Endothelial cell of umbilical vein (primary cell): ENCODE results near the gene ACAD10. TPM values are rescaled to one million over a fixed set of nuclear protein-coding genes. Genes with fewer than 3 reads are reported as not detected.

Source experiments
- BruUV-seq: library from RNA; stranded (reverse); fragments of 400-500 nt; replicated peaks from 2 replicates; lab custom pipeline; 2021; lab: Mats Ljungman, UMichigan
- CTCF ChIA-PET: fragments of 300-600, 350-600 bp; sonication (Branson Sonifier 250); formaldehyde crosslinking; loops from one replicate; lab custom pipeline; 2021; ENCODE audit warnings: antibody characterized with exemption, inconsistent platforms; lab: Charles Lee
- POLR2A ChIA-PET: fragments of 300-600, 350-600 bp; sonication (Branson Sonifier 250); formaldehyde crosslinking; loops from one replicate; lab custom pipeline; 2021; ENCODE audit warnings: antibody characterized with exemption, inconsistent platforms; lab: Charles Lee
- DNase-seq: peaks from one replicate; pipeline ENCODE4 v3.0.0-alpha.2; 2011; ENCODE audit warnings: low read depth, low spot score
- FAIRE-seq: peaks from 2 replicates; lab custom pipeline; 2011; peaks lifted over from hg19 to GRCh38; lab: Jason Lieb, UNC
- H2AFZ ChIP-seq: 2 replicates; pipeline ENCODE4 v1.6.0; 2012; ENCODE audit warnings: low read depth, low read length, control low read depth, inconsistent platforms
- H3K27ac ChIP-seq: 2 replicates; pipeline ENCODE4 v1.5.1; 2011; ENCODE audit warnings: low read depth, mild to moderate bottlenecking, control low read depth, low read length, moderate library complexity; ENCODE audit not compliant: insufficient read depth
- H3K27me3 ChIP-seq, 2 experiments: 2 replicates each; pipeline versions ENCODE4 v1.6.0 to v1.6.1; 2011; ENCODE audit warnings: low read length in 2 of 2, mixed read lengths in 1 of 2; ENCODE audit not compliant: control insufficient read depth in 2 of 2, insufficient read depth in 2 of 2
- H3K36me3 ChIP-seq, 2 experiments: 2 replicates in 1 of 2; 3 replicates in 1 of 2; pipeline ENCODE4 v1.5.1; 2011; ENCODE audit warnings: low read length in 2 of 2, mild to moderate bottlenecking in 1 of 2, moderate library complexity in 1 of 2; ENCODE audit not compliant: control insufficient read depth in 2 of 2, insufficient read depth in 2 of 2; ENCODE audit errors: extremely low read depth in 1 of 2
- H3K4me1 ChIP-seq: 3 replicates; pipeline ENCODE4 v1.5.1; 2011; ENCODE audit warnings: mild to moderate bottlenecking, low read length; ENCODE audit not compliant: control insufficient read depth, insufficient read depth; ENCODE audit errors: extremely low read depth
- H3K4me2 ChIP-seq: 2 replicates; pipeline ENCODE4 v1.6.1; 2011; ENCODE audit warnings: low read length, control low read depth, mixed read lengths; ENCODE audit not compliant: insufficient read depth
- H3K4me3 ChIP-seq, 3 experiments: fragments of 200-600 bp in 1 of 3; sonication (generic), shearing (Covaris generic) in 1 of 3; replicated peaks in 1 of 3; 2 replicates each; pipeline ENCODE4 v1.5.1; 2011 to 2016; ENCODE audit warnings: control low read depth in 3 of 3, low read length in 3 of 3, mild to moderate bottlenecking in 2 of 3, inconsistent platforms in 1 of 3, low read depth in 1 of 3, moderate library complexity in 1 of 3; ENCODE audit not compliant: insufficient read depth in 1 of 3
- H3K79me2 ChIP-seq: 2 replicates; pipeline ENCODE4 v1.6.0; 2012; ENCODE audit warnings: low read length, inconsistent platforms; ENCODE audit not compliant: control insufficient read depth, insufficient read depth
- H3K9ac ChIP-seq: replicated peaks from 2 replicates; pipeline ENCODE3; 2011; ENCODE audit warnings: low read length, control low read depth; ENCODE audit not compliant: insufficient read depth; ENCODE audit errors: extremely low read depth
- H3K9me1 ChIP-seq: replicated peaks from 3 replicates; pipeline ENCODE4 v1.6.0; 2011; ENCODE audit warnings: mild to moderate bottlenecking, low read length; ENCODE audit not compliant: control insufficient read depth, insufficient read depth; ENCODE audit errors: extremely low read depth
- H3K9me3 ChIP-seq: replicated peaks from 2 replicates; pipeline ENCODE4 v1.5.1; 2012; ENCODE audit warnings: low read length, inconsistent platforms; ENCODE audit not compliant: control insufficient read depth, insufficient read depth
- H4K20me1 ChIP-seq: replicated peaks from 2 replicates; pipeline ENCODE3; 2011; ENCODE audit warnings: mild to moderate bottlenecking, low read length; ENCODE audit not compliant: control insufficient read depth, insufficient read depth; ENCODE audit errors: extremely low read depth
- CTCF ChIP-seq, 2 donors: IDR thresholded peaks; 1 replicate in 1 of 2; 2 replicates in 1 of 2; pipeline ENCODE4 v1.5.1; 2011; ENCODE audit warnings: low read length in 2 of 2, mild to moderate bottlenecking in 2 of 2, moderate library complexity in 2 of 2, control low read depth in 1 of 2, inconsistent platforms in 1 of 2, low read depth in 1 of 2; ENCODE audit not compliant: insufficient read depth in 1 of 2; ENCODE audit errors: extremely low read depth in 1 of 2
- EZH2 ChIP-seq: IDR thresholded peaks from 2 replicates; pipeline ENCODE4 v1.6.1; 2012; ENCODE audit warnings: borderline replicate concordance, low read depth, mild to moderate bottlenecking, moderate library complexity, low read length, inconsistent platforms; ENCODE audit not compliant: severe bottlenecking
- FOS ChIP-seq: IDR thresholded peaks from 2 replicates; pipeline ENCODE4 v1.6.1; 2011; ENCODE audit warnings: mild to moderate bottlenecking, low read length, moderate library complexity, borderline replicate concordance; ENCODE audit not compliant: insufficient read depth
- GATA2 ChIP-seq: IDR thresholded peaks from 2 replicates; pipeline ENCODE4 v1.7.0; 2011; ENCODE audit warnings: low read depth, mild to moderate bottlenecking, moderate library complexity, mixed read lengths, low read length; ENCODE audit not compliant: insufficient read length, insufficient read depth
- JUN ChIP-seq: IDR thresholded peaks from 2 replicates; pipeline ENCODE4 v1.6.1; 2011; ENCODE audit warnings: borderline replicate concordance, low read depth; ENCODE audit not compliant: insufficient read length, insufficient read depth
- MAX ChIP-seq: IDR thresholded peaks from 2 replicates; pipeline ENCODE4 v1.6.1; 2011; ENCODE audit not compliant: insufficient read depth, insufficient read length
- MYC ChIP-seq: IDR thresholded peaks from one replicate; pipeline ENCODE4 v1.6.1; 2011; ENCODE audit warnings: mild to moderate bottlenecking, low read depth, low read length
- POLR2A ChIP-seq: IDR thresholded peaks from 2 replicates; pipeline ENCODE4 v1.6.1; 2012; ENCODE audit warnings: low read depth, mild to moderate bottlenecking, control low read depth, low read length
- POLR2AphosphoS5 ChIP-seq: IDR thresholded peaks from 2 replicates; pipeline ENCODE4 v1.6.1; 2012; ENCODE audit warnings: low read depth, mild to moderate bottlenecking, control low read depth, low read length, moderate library complexity; ENCODE audit not compliant: insufficient read depth
- dilution Hi-C: fragments of 300-500 bp; cut with MboI; formaldehyde crosslinking; loops from one replicate; pipeline ENCODE4 v1.15.0; 2019; ENCODE audit warnings: low sequenced_read_pairs; ENCODE audit not compliant: extremely low pct_ligation_motif_present
- intact Hi-C: fragments of 100-400 bp; cut with micrococcal nuclease; formaldehyde crosslinking; loops from one replicate; pipeline ENCODE4 v1.10.0; 2022
- polyA plus RNA-seq, 4 experiments: library from polyadenylated mRNA; depleted of rRNA in 3 of 4; stranded (reverse) in 3 of 4; unstranded in 1 of 4; fragments of >200 nt; gene quantifications; 2 replicates each; pipeline versions ENCODE4 v1.2.1 to v1.2.3, GENCODE V29; 2011 to 2012; ENCODE audit warnings: missing spikeins in 1 of 4
- total RNA-seq: library from RNA; stranded (reverse); gene quantifications from 2 replicates; pipeline ENCODE4 v1.2.3, GENCODE V29; 2021

ACAD10 gene
- total and polyA plus RNA-seq, 2 donors (not counting 3 experiments of a cell fraction or from before 2014, with no cell fraction given) = 15.2 to 16.3 TPM

- H3K4me3 ChIP-seq = no peak overlapping the region
- H3K4me1 ChIP-seq = no peaks in the 10 kb centered on the region
- dilution Hi-C loops (no loop called here), intact Hi-C loops (no loop called here)
- H3K27me3 ChIP-seq = peaks cover 0 to 3% of the 10 kb centered on the region in 2 experiments
- no TSS peak for BruUV-seq
- H3K27ac ChIP-seq = no peak overlapping the region
- no peak overlapping the region for H3K9ac ChIP-seq
- no peak overlapping the region for H2AFZ ChIP-seq
- H3K4me2 ChIP-seq = no peak overlapping the region
- DNase-seq (no peak), FAIRE-seq (no peak)
- H3K9me3 ChIP-seq = no peaks in the 10 kb centered on the region
- no peaks in the 10 kb centered on the region for H4K20me1 ChIP-seq
- ChIA-PET POLR2A (no interaction called here), CTCF (interaction anchor here (0.9 kb wide), 1 partner anchor 54 kb away, joined by 4 read pairs; no protein-coding TSS in a partner anchor)
- peaks cover 0 to 4% of the 10 kb centered on the region in 2 experiments for H3K36me3 ChIP-seq
- TF ChIP-seq EZH2 (no peak), MAX (no peak), FOS (no peak), MYC (no peak), POLR2AphosphoS5 (no peak), CTCF (IDR thresholded peaks at IDR 0.05; ENCODE audit: extremely low read depth in 1 of 2, insufficient read depth in 1 of 2, low read depth in 1 of 2, low read length in 2 of 2) (no peak), JUN (no peak), POLR2A (no peak), GATA2 (no peak)
- H3K9me1 ChIP-seq = no peaks in the 10 kb centered on the region
- H3K79me2 ChIP-seq = no peaks in the 10 kb centered on the region
Measured at GRCh38 chr12:111759271-111759670, 73.4 kb downstream of the ACAD10 start.
